Inflammatory macrophage treated with lipopolysaccharide for 4 hours (primary cell): ENCODE data around the gene TMC8.

ENCODE experiments used
- DNase-seq: peaks from one replicate; pipeline ENCODE4 v3.0.0-alpha.2; 2020

Gene TMC8

GRCh38 chr17:78130437-78131101, at the start of gene TMC8:
Gene TMC8, plus strand, starts transcription at chr17:78130771. Its CDS starts 818 bp downstream, at chr17:78131589.
- peak; percentile 52 for DNase-seq

GRCh38 chr17:78081551-78081950, 49.0 kb upstream of the TMC8 start:
- no peak for DNase-seq

- peak; percentile 40 for DNase-seq
Observed at GRCh38 chr17:78082355-78082872, 48.2 kb upstream of the TMC8 start.

GRCh38 chr17:78082988-78083387, 47.6 kb upstream of the TMC8 start:
- no peak for DNase-seq

- no peak for DNase-seq
Observed at GRCh38 chr17:78086740-78087139, 43.8 kb upstream of the TMC8 start.

- DNase-seq = peak; percentile 42
Observed at GRCh38 chr17:78088529-78088928, 42.0 kb upstream of the TMC8 start.

GRCh38 chr17:78089576-78090281, 40.8 kb upstream of the TMC8 start:
- peak; percentile 78 for DNase-seq

GRCh38 chr17:78092794-78093324, 37.7 kb upstream of the TMC8 start:
- DNase-seq = no peak

- DNase-seq = no peak
Observed at GRCh38 chr17:78095035-78095434, 35.5 kb upstream of the TMC8 start.

- no peak for DNase-seq
Observed at GRCh38 chr17:78096093-78096492, 34.5 kb upstream of the TMC8 start.

GRCh38 chr17:78101112-78101511, 29.5 kb upstream of the TMC8 start:
- peak; percentile 1 for DNase-seq

- no peak for DNase-seq
Observed at GRCh38 chr17:78101542-78101941, 29.0 kb upstream of the TMC8 start.

- no peak for DNase-seq
Observed at GRCh38 chr17:78103311-78103710, 27.3 kb upstream of the TMC8 start.

- DNase-seq = no peak
Observed at GRCh38 chr17:78104540-78104941, 26.0 kb upstream of the TMC8 start.

- no peak for DNase-seq
Observed at GRCh38 chr17:78105101-78105500, 25.5 kb upstream of the TMC8 start.

- DNase-seq = no peak
Observed at GRCh38 chr17:78105551-78105950, 25.0 kb upstream of the TMC8 start.

- DNase-seq = no peak
Observed at GRCh38 chr17:78106211-78106610, 24.4 kb upstream of the TMC8 start.

- no peak for DNase-seq
Observed at GRCh38 chr17:78107457-78107856, 23.1 kb upstream of the TMC8 start.

- DNase-seq = no peak
Observed at GRCh38 chr17:78107976-78108725, 22.4 kb upstream of the TMC8 start.

- DNase-seq = no peak
Observed at GRCh38 chr17:78108726-78109488, 21.7 kb upstream of the TMC8 start.

GRCh38 chr17:78109489-78109761, 21.1 kb upstream of the TMC8 start:
- no peak for DNase-seq

GRCh38 chr17:78110363-78111015, 20.1 kb upstream of the TMC8 start:
- no peak for DNase-seq
